Measurements from ENCODE around the gene BAHCC1. TPM values are rescaled to one million over a fixed set of nuclear protein-coding genes. Genes with fewer than 3 reads are reported as not detected.

Gene BAHCC1
- total and polyA plus RNA-seq, 2 of the 4 experiments (the other 2 are of a cell fraction): 0.36 to 7.8 TPM

DNA sequence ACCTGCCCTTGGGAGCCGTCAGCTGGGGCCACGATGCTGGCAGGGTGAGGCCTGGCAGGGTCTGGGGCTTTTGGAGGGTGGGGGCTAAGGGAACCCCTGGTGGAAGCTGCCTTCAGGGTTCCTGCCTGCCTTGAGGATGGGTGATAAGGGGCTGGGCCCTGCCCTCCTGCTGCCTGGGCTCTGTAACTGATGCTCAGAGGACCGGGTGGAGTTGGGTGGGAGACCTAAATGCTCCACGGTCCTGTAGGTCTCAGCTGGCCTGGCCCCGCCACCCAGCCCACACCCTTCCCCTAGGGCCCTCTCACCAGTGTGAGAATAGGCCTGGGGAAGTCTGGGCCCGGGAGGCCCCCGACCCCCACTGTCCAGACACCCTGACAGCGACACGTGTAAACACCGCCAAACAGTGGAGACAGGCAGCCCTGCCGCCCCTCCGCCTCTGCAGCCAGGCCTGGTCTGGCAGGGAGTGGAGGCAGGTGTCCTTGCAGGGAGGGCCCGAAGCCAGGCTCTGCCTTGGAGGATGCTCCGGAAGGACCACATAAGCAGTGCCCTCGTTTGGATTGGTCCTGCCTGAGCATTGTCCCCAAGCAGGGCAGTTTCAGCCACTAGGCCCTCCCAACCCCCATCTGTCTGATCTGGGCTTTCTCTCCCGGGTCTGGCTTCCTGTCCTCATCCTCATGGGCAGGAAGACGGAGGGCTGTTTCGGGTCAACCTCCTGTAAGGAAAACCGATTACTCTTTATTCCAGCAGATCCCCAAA is 6.5 kb upstream of the BAHCC1 start (continued):
- TF ChIP-seq RAD21 (IDR thresholded peaks at IDR 0.05; ENCODE audit: low read length): no peak

DNA sequence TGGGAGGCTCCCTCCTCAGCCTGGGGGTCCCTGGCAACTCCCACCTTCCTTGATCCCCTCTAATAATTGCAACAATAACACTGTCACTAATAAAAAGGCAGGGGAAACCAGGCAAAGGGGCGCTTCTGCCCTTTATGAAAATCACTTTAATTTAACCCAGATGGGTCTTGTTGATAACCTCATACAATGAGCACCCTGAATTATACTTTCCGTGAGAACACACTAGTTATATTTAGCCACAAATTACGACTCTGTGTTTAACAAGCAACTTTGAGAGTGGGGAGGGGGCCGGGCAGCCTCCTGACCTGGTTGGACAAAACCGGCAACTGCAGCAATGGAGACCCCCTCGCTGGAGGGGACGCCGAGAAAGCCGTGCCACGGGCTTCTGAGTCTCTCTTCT is 5.7 kb upstream of the BAHCC1 start:
- BruUV-seq (replicated peaks): no TSS peak
- 65% methylated on average over 4 of the region's 10 CpGs; no CpG with 5 or more reads in 1 of the 2 experiments for WGBS, 2 experiments (ENCODE audit: extremely low coverage in 2 of 2, insufficient read length in 1 of 2)
- 0 out of 2 replicates have a peak, but pooled peaks cover 1% of the 10 kb centered on the region for H3K36me3 ChIP-seq (ENCODE audit: control insufficient read depth, insufficient read depth, low read length)
- H3K4ac ChIP-seq (ENCODE audit: low read depth, low read length): peak overlapping the region; percentile 13; the same call in 1 of the 2 replicates
- H2AK5ac ChIP-seq (ENCODE audit: low read depth, low read length): 0 out of 2 replicates have a peak overlapping the region, but pooled peaks have one; percentile 65
- H3K4me1 ChIP-seq (ENCODE audit: control insufficient read depth, insufficient read depth, low read length): peaks cover 20% of the 10 kb centered on the region
- TF ChIP-seq BHLHE40 (IDR thresholded peaks at IDR 0.05; ENCODE audit: low read depth, low read length) (no peak), CHD1 (IDR thresholded peaks at IDR 0.05; ENCODE audit: low read depth, low read length) (no peak), SMC3 (IDR thresholded peaks at IDR 0.05; ENCODE audit: low read depth, low read length) (no peak), RAD21 (IDR thresholded peaks at IDR 0.05; ENCODE audit: low read length) (no peak), RFX5 (IDR thresholded peaks at IDR 0.05; ENCODE audit: low read depth, low read length) (no peak), FOS (IDR thresholded peaks at IDR 0.05; ENCODE audit: low read depth, low read length) (no peak), MAFK (IDR thresholded peaks at IDR 0.05; ENCODE audit: low read depth, low read length) (no peak), RCOR1 (IDR thresholded peaks at IDR 0.05; ENCODE audit: insufficient replicate concordance, low read length) (no peak), CEBPB (IDR thresholded peaks at IDR 0.05; ENCODE audit: low read depth, low read length) (no peak), POLR2A (IDR thresholded peaks at IDR 0.05; ENCODE audit: low read depth, low read length) (no peak)
- TF ChIP-seq, protein P1, sequence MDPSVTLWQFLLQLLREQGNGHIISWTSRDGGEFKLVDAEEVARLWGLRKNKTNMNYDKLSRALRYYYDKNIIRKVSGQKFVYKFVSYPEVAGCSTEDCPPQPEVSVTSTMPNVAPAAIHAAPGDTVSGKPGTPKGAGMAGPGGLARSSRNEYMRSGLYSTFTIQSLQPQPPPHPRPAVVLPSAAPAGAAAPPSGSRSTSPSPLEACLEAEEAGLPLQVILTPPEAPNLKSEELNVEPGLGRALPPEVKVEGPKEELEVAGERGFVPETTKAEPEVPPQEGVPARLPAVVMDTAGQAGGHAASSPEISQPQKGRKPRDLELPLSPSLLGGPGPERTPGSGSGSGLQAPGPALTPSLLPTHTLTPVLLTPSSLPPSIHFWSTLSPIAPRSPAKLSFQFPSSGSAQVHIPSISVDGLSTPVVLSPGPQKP (IDR thresholded peaks at IDR 0.05; ENCODE audit: borderline replicate concordance, low read depth, low read length): no peak
- no peak overlapping the region for H4K5ac ChIP-seq (ENCODE audit: low read depth, low read length)
- H3K9me3 ChIP-seq (ENCODE audit: control insufficient read depth, insufficient read depth, low read length): no peaks in the 10 kb centered on the region
- H3K4me2 ChIP-seq (ENCODE audit: low read depth, low read length): no peak overlapping the region
- ChIA-PET POLR2A (ENCODE audit: unreplicated experiment) (no interaction called here), CTCF (no interaction called here)
- DNase-seq (no peak), ATAC-seq (ENCODE audit: low read depth) (no peak)
- no peak overlapping the region for H2BK20ac ChIP-seq (ENCODE audit: low read depth, low read length)
- H2BK5ac ChIP-seq (ENCODE audit: low read depth, low read length, poor library complexity, severe bottlenecking): no peak overlapping the region
- H4K20me1 ChIP-seq (ENCODE audit: insufficient read depth, low read length): peaks cover 11% of the 10 kb centered on the region; the same call in 1 of the 2 replicates
- no peak overlapping the region for H3K4me3 ChIP-seq (ENCODE audit: insufficient read depth, low read depth, low read length)
- H3K9me1 ChIP-seq (ENCODE audit: insufficient read depth, low read length): peaks cover 6% of the 10 kb centered on the region; the same call in 1 of the 2 replicates
- H4K91ac ChIP-seq (ENCODE audit: insufficient read depth, low read depth, low read length): no peak overlapping the region
- no peak overlapping the region for H3K18ac ChIP-seq (ENCODE audit: low read depth, low read length)
- H3K23ac ChIP-seq (ENCODE audit: low read depth, low read length): 0 out of 2 replicates have a peak overlapping the region, but pooled peaks have one; percentile 12
- H3K27me3 ChIP-seq (ENCODE audit: control insufficient read depth, insufficient read depth, low read length): no peaks in the 10 kb centered on the region
- no peak overlapping the region for H2BK15ac ChIP-seq (ENCODE audit: low read depth, low read length)
- dilution Hi-C loops (cut with HindIII; ENCODE audit: low sequenced_read_pairs, unreplicated experiment): no loop called here
- no peak overlapping the region for H3K9ac ChIP-seq (ENCODE audit: low read depth, low read length)
- in situ Hi-C loops (cut with MboI; ENCODE audit: low sequenced_read_pairs): no loop called here
- H3K27ac ChIP-seq (ENCODE audit: insufficient read depth, low read length): no peak overlapping the region
- H3K56ac ChIP-seq (ENCODE audit: extremely low read depth, insufficient read depth, low read length): no peak overlapping the region
- H4K8ac ChIP-seq (ENCODE audit: low read depth in 2 of 2, low read length in 2 of 2): peak overlapping the region in 1 of 2 experiments; percentile 12; a peak in 1 of 4 replicates
- H2AFZ ChIP-seq (replicated peaks; ENCODE audit: low read length, poor library complexity): no peak overlapping the region
- H3K79me1 ChIP-seq (ENCODE audit: low read depth in 1 of 2, low read length in 2 of 2): peaks cover 19 to 59% of the 10 kb centered on the region in 2 experiments
- peak overlapping the region; percentile 52 for H2AK9ac ChIP-seq (replicated peaks; ENCODE audit: low read depth, low read length, poor library complexity)
- H2BK120ac ChIP-seq (ENCODE audit: low read depth, low read length): no peak overlapping the region
- H3K14ac ChIP-seq (replicated peaks; ENCODE audit: low read depth, low read length): no peak overlapping the region
- intact Hi-C loops (cut with micrococcal nuclease): no loop called here
